ENCODE results near the gene SLC2A9.

The SLC2A9 gene

DNA sequence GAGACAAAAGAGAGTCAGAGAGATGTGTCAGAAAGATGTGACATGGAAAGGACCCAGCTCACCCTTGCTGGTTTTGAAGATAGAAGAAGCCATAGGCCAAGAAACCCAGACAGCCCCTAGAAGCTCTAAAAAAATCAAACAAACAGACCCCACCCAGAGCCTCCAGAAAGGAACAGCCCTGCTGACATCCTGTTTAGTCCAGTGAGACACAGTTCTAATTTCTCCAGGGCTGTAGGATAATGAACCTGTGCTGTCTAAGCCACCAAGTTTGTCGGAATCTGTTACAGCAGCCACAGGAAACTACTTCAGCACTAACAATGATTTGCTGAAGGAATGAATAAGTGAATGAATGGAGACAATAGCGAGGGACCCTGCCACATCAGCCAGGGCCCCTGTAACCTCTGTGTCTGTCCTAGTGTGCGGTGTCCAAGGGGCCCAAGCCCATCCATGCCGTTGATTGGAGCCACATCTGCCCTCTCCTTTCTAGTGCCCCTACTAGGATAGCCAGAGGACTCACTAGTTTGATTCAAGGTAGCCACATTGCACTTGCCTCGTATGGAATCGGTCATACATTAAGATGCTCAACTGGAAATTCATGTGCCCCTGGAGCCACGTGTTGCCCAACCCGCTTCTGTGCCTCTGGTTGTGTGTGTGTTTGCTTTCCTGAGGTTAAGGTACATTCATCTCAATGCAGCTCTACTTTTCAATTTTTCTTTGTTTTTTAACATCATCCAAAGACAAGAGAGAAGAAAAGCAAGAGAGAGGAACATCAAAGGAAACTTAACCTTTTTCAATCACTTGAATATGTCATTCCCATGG lies 32.5 kb upstream of the SLC2A9 start:
- Histone ChIP-seq H2AFZ (ENCODE audit: low read depth, low read length) (no peak overlapping the region), H3K4me2 (ENCODE audit: low read length) (no peak overlapping the region), H3K4me3 (ENCODE audit: low read length) (no peak overlapping the region), H3K4me1 (ENCODE audit: low read length) (no peaks in the 10 kb centered on the region), H3K27ac (ENCODE audit: low read length) (no peak overlapping the region), H3K79me2 (ENCODE audit: low read length) (no peaks in the 10 kb centered on the region), H3K9ac (ENCODE audit: low read length) (no peak overlapping the region), H4K20me1 (ENCODE audit: insufficient read depth, low read length) (no peaks in the 10 kb centered on the region), H3K27me3 (ENCODE audit: low read depth, low read length) (no peaks in the 10 kb centered on the region), H3K9me3 (ENCODE audit: insufficient read depth, low read length) (no peaks in the 10 kb centered on the region), H3K36me3 (replicated peaks; ENCODE audit: low read depth, low read length) (no peaks in the 10 kb centered on the region)
- TF ChIP-seq EZH2phosphoT487 (IDR thresholded peaks at IDR 0.05; ENCODE audit: low read depth): no peak
- TF ChIP-seq, protein P1, sequence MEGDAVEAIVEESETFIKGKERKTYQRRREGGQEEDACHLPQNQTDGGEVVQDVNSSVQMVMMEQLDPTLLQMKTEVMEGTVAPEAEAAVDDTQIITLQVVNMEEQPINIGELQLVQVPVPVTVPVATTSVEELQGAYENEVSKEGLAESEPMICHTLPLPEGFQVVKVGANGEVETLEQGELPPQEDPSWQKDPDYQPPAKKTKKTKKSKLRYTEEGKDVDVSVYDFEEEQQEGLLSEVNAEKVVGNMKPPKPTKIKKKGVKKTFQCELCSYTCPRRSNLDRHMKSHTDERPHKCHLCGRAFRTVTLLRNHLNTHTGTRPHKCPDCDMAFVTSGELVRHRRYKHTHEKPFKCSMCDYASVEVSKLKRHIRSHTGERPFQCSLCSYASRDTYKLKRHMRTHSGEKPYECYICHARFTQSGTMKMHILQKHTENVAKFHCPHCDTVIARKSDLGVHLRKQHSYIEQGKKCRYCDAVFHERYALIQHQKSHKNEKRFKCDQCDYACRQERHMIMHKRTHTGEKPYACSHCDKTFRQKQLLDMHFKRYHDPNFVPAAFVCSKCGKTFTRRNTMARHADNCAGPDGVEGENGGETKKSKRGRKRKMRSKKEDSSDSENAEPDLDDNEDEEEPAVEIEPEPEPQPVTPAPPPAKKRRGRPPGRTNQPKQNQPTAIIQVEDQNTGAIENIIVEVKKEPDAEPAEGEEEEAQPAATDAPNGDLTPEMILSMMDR (IDR thresholded peaks at IDR 0.05; ENCODE audit: low read depth, low read length): no peak

DNA sequence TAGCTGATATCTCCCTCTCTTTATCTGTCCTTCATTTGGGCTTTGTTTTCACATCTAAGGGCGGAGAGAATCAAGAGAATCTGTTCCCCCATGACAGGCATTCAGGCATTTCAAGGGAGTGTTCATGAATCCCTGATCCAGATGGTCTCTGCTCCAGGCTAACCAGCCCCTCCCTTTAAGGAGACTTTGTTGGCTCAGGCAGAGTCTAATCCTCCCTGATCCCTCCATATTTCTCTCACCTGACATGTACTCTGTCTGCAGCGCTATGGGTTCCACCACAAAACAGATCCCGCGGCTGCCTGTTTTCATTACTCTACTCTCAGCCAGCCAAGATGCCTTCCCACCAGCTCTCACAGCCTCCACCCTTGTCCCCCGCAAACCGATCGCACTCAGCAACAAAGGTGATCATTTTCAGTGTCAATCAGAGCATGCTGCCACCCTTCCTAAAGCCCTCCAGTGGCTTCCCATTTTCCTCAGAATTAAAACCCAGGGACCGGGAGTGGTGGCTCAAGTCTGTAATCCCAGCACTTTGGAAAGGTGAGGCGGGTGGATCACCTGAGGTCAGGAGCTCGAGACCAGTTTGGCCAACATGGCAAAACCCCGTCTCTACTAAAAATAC lies 30.3 kb upstream of the SLC2A9 start:
- Histone ChIP-seq H3K9me3 (ENCODE audit: insufficient read depth, low read length) (no peaks in the 10 kb centered on the region), H3K4me3 (ENCODE audit: low read length) (no peak overlapping the region), H2AFZ (ENCODE audit: low read depth, low read length) (no peak overlapping the region), H3K27ac (ENCODE audit: low read length) (no peak overlapping the region), H3K79me2 (ENCODE audit: low read length) (no peaks in the 10 kb centered on the region), H4K20me1 (ENCODE audit: insufficient read depth, low read length) (no peaks in the 10 kb centered on the region), H3K27me3 (ENCODE audit: low read depth, low read length) (no peaks in the 10 kb centered on the region), H3K4me1 (ENCODE audit: low read length) (no peaks in the 10 kb centered on the region), H3K9ac (ENCODE audit: low read length) (no peak overlapping the region), H3K36me3 (replicated peaks; ENCODE audit: low read depth, low read length) (no peaks in the 10 kb centered on the region), H3K4me2 (ENCODE audit: low read length) (no peak overlapping the region)
- TF ChIP-seq, protein P1 (IDR thresholded peaks at IDR 0.05; ENCODE audit: low read depth, low read length): no peak
- no peak for TF ChIP-seq EZH2phosphoT487 (IDR thresholded peaks at IDR 0.05; ENCODE audit: low read depth)

DNA sequence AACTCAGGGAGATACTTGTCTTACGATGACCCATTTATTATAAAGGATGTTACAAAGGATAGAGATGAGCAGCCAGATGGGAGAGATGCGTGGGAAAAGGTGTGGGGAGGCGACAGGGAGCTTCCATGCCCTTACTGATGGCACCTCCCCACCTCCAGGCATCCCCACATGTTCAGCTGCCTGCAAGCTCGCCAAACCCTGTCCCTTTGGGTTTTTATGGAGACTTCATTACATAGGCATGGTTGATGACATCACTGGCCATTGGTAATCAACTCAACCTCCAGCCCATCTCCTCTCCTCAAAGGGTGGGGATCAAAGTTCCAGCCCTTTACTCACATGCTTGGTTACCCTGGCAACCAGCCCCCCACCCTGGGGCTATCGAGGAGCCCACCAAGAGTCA lies 29.4 kb upstream of the SLC2A9 start:
- no peaks in the 10 kb centered on the region for H3K79me2 ChIP-seq (ENCODE audit: low read length)
- no peak overlapping the region for H2AFZ ChIP-seq (ENCODE audit: low read depth, low read length)
- no peaks in the 10 kb centered on the region for H3K36me3 ChIP-seq (replicated peaks; ENCODE audit: low read depth, low read length)
- TF ChIP-seq, protein P1 (IDR thresholded peaks at IDR 0.05; ENCODE audit: low read depth, low read length): no peak
- TF ChIP-seq EZH2phosphoT487 (IDR thresholded peaks at IDR 0.05; ENCODE audit: low read depth): no peak
- H3K27me3 ChIP-seq (ENCODE audit: low read depth, low read length): no peaks in the 10 kb centered on the region
- no peak overlapping the region for H3K9ac ChIP-seq (ENCODE audit: low read length)
- H3K4me2 ChIP-seq (ENCODE audit: low read length): no peak overlapping the region
- peaks cover 4% of the 10 kb centered on the region for H3K4me1 ChIP-seq (ENCODE audit: low read length)
- no peaks in the 10 kb centered on the region for H4K20me1 ChIP-seq (ENCODE audit: insufficient read depth, low read length)
- H3K27ac ChIP-seq (ENCODE audit: low read length): no peak overlapping the region
- H3K9me3 ChIP-seq (ENCODE audit: insufficient read depth, low read length): no peaks in the 10 kb centered on the region
- H3K4me3 ChIP-seq (ENCODE audit: low read length): no peak overlapping the region

DNA sequence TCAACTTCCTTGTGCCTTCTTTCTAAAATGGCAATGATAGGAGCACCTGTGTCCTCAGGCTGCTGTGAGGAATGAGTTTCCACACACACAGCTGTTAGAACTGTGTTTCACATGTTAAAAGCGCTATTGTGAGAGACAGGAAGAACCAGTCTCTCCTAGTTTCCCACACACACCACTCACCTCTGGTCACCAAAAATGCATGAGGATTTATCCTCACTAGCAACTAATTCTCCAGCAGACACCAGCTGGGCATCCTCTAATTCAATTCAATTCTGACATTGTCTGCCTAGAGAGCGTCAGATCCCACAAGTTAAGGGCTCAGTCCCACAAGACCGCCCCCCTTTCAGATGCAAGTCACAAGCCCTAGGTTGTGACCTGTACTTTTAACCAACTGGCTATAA lies 29.0 kb upstream of the SLC2A9 start:
- H3K9me3 ChIP-seq (ENCODE audit: insufficient read depth, low read length): no peaks in the 10 kb centered on the region
- no peak for TF ChIP-seq EZH2phosphoT487 (IDR thresholded peaks at IDR 0.05; ENCODE audit: low read depth)
- TF ChIP-seq, protein P1 (IDR thresholded peaks at IDR 0.05; ENCODE audit: low read depth, low read length): no peak
- H3K9ac ChIP-seq (ENCODE audit: low read length): no peak overlapping the region
- no peaks in the 10 kb centered on the region for H4K20me1 ChIP-seq (ENCODE audit: insufficient read depth, low read length)
- no peak overlapping the region for H3K4me3 ChIP-seq (ENCODE audit: low read length)
- H2AFZ ChIP-seq (ENCODE audit: low read depth, low read length): no peak overlapping the region
- H3K4me1 ChIP-seq (ENCODE audit: low read length): peaks cover 9% of the 10 kb centered on the region
- H3K4me2 ChIP-seq (ENCODE audit: low read length): no peak overlapping the region
- H3K36me3 ChIP-seq (replicated peaks; ENCODE audit: low read depth, low read length): no peaks in the 10 kb centered on the region
- no peaks in the 10 kb centered on the region for H3K27me3 ChIP-seq (ENCODE audit: low read depth, low read length)
- no peak overlapping the region for H3K27ac ChIP-seq (ENCODE audit: low read length)
- no peaks in the 10 kb centered on the region for H3K79me2 ChIP-seq (ENCODE audit: low read length)

Measured in OCI-LY3 (cell line).